SK-N-SH (cell line): ENCODE measurements around the gene B4GALNT3.

Experiments used
- CTCF ChIP-seq: fragments of 200-600 bp; sonication (generic); IDR thresholded peaks from 2 replicates; pipeline ENCODE4 v1.6.1; 2017; ENCODE audit warnings: antibody characterized with exemption, mild to moderate bottlenecking, moderate library complexity
- EZH2phosphoT487 ChIP-seq: fragments of 200-600 bp; sonication (generic); IDR thresholded peaks from 2 replicates; pipeline ENCODE4 v1.6.1; 2017; ENCODE audit warnings: low read depth, mixed run types, mild to moderate bottlenecking, antibody characterized with exemption, moderate library complexity, borderline replicate concordance
- FOSL2 ChIP-seq: IDR thresholded peaks from 2 replicates; pipeline ENCODE4 v1.4.0; 2012; ENCODE audit warnings: low read depth, mild to moderate bottlenecking, moderate library complexity, borderline replicate concordance
- GABPA ChIP-seq: IDR thresholded peaks from 2 replicates; pipeline ENCODE4 v1.4.0; 2012; ENCODE audit warnings: low read depth, mild to moderate bottlenecking
- JUND ChIP-seq: IDR thresholded peaks from 2 replicates; pipeline ENCODE4 v1.4.0; 2012
- REST ChIP-seq: IDR thresholded peaks from 2 replicates; pipeline ENCODE4 v1.6.1; 2012; ENCODE audit warnings: mild to moderate bottlenecking, low read depth, low read length, moderate library complexity
- RXRA ChIP-seq: IDR thresholded peaks from 2 replicates; pipeline ENCODE4 v1.4.0; 2012; ENCODE audit warnings: low read depth, mild to moderate bottlenecking, borderline replicate concordance
- SIN3A ChIP-seq: IDR thresholded peaks from 2 replicates; pipeline ENCODE4 v1.6.1; 2012; ENCODE audit warnings: low read depth, mild to moderate bottlenecking, low read length, moderate library complexity, borderline replicate concordance
- TCF12 ChIP-seq: IDR thresholded peaks from 2 replicates; pipeline ENCODE4 v1.4.0; 2012
- TEAD4 ChIP-seq: IDR thresholded peaks from 2 replicates; pipeline ENCODE4 v1.4.0; 2012; ENCODE audit warnings: mild to moderate bottlenecking, borderline replicate concordance; ENCODE audit not compliant: insufficient read depth

DNA sequence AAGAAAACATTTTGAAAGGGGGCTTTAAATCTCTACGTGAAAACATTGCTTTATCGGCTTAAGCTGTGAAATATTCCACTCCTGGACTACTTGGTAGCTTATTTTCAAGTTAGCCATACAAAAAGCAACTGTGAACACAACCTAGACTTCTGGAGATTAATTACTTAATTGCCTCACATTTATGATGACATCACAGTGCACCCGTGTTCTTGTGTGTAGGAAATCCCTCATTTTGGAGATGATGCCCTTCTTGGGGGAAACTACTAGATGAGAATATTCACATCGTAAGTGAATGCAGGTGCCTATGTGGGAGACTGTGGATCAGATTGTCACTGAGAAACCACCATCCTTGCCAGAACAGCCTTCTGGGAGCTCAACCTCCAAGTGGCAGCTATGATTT lies 10.5 kb upstream of the B4GALNT3 start:
- TF ChIP-seq CTCF (no peak), GABPA (no peak), EZH2phosphoT487 (no peak), RXRA (no peak), FOSL2 (no peak), REST (no peak), TCF12 (no peak), JUND (no peak), TEAD4 (no peak), SIN3A (no peak)
